Measurements from ENCODE around the gene BNC2. TPM values are rescaled to one million over a fixed set of nuclear protein-coding genes. Genes with fewer than 3 reads are reported as not detected.
A peak's percentile ranks its signal among the peaks of the same experiment; 100 is the strongest.

BNC2 gene
- total RNA-seq, 2 donors from 2014 or later = 16.1 to 16.9 TPM

DNA sequence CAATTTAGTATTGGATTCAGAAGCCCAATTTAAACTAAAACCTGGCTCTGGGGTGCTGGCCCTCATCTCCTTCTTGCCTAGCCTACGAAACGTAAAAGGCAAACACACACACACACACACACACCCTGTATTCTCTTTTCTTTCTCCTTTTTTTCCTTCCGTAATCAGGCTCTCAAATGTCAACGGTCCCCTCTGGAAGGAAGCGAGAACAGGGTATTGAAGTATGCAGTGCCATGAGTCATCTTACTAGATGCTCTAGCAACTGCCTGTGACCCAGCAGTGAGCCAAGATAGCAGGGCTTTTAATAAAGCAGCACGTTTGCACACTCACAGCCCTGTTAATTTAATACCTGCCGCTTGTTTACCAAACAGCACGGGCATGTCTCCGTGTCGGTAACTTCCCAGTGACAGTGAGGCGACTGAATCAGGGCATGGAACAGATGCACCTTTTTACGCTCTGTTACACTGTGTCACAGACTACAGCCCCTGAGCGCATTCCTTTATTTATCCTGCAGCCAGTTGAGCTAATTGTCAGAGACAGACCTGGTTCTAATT lies 243.8 kb downstream of the BNC2 start:
- no peaks in the 10 kb centered on the region for H3K27me3 ChIP-seq (replicated peaks; ENCODE audit: insufficient read depth)
- peak; percentile 5 for DNase-seq (ENCODE audit: low spot score)
- peaks cover 14 to 42% of the 10 kb centered on the region in 2 donors for H3K4me1 ChIP-seq (ENCODE audit: control insufficient read depth in 1 of 2, low read depth in 2 of 2)
- no peaks in the 10 kb centered on the region for H3K36me3 ChIP-seq
- H3K27ac ChIP-seq = peak overlapping the region; percentile 2 to 23
- ATAC-seq (ENCODE audit: insufficient number of reproducible peaks, low FRiP score, low read depth) = peak; percentile 88
- H3K4me3 ChIP-seq = peak overlapping the region; percentile 30
- TF ChIP-seq, protein P1, sequence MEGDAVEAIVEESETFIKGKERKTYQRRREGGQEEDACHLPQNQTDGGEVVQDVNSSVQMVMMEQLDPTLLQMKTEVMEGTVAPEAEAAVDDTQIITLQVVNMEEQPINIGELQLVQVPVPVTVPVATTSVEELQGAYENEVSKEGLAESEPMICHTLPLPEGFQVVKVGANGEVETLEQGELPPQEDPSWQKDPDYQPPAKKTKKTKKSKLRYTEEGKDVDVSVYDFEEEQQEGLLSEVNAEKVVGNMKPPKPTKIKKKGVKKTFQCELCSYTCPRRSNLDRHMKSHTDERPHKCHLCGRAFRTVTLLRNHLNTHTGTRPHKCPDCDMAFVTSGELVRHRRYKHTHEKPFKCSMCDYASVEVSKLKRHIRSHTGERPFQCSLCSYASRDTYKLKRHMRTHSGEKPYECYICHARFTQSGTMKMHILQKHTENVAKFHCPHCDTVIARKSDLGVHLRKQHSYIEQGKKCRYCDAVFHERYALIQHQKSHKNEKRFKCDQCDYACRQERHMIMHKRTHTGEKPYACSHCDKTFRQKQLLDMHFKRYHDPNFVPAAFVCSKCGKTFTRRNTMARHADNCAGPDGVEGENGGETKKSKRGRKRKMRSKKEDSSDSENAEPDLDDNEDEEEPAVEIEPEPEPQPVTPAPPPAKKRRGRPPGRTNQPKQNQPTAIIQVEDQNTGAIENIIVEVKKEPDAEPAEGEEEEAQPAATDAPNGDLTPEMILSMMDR (IDR thresholded peaks at IDR 0.05) = no peak
- no peaks in the 10 kb centered on the region for H3K9me3 ChIP-seq

DNA sequence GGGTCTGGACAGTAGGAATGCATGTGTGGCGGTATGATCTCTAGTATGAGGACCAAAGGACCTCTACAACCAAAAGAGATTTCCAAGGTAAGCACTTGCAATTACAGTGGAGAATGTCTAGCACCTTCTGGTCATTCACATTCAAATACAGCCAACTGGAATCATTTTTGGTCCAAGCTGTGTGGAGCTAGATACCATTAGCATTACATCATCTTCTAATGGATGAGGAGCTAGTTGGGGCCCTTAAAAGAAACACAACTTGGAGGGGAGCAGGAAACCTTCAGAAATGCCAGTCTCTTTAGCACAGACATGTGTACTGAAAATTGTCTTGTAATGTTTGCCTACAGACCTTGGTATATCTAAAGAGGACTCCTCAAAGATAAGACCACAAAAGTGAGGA lies 244.7 kb downstream of the BNC2 start:
- Histone ChIP-seq H3K36me3 (no peaks in the 10 kb centered on the region), H3K27me3 (replicated peaks; ENCODE audit: insufficient read depth) (no peaks in the 10 kb centered on the region), H3K9me3 (no peaks in the 10 kb centered on the region), H3K4me1 (ENCODE audit: control insufficient read depth in 1 of 2, low read depth in 2 of 2) (peaks cover 14 to 42% of the 10 kb centered on the region in 2 donors), H3K4me3 (peak overlapping the region; percentile 22), H3K27ac (peak overlapping the region; percentile 16 to 23)
- DNase-seq (ENCODE audit: low spot score) (no peak), ATAC-seq (ENCODE audit: insufficient number of reproducible peaks, low FRiP score, low read depth) (no peak)
- TF ChIP-seq, protein P1 (IDR thresholded peaks at IDR 0.05) = no peak

DNA sequence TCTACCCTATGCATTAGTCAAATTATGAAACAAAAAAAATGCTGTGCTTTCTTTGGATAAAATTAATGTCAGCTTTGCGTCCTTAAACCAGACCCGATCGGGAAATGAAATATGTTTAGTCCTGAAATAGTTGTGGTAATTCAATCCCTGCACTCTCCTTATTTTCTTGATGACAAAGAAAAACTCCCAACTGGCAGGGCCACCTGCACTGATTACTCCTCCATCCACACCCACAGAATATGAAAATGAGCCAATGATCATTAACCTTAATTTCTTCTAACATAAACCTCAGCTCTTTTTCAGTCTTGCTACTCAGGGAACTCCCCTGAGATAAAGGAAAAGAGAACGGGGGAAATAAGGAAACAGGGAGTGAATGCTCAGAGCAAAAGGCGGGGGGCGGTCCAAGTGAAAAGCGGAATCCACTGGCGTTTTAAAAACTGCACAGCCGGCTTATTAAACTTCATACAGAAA lies 245.3 kb downstream of the BNC2 start:
- H3K36me3 ChIP-seq = no peaks in the 10 kb centered on the region
- H3K27ac ChIP-seq = peak overlapping the region; percentile 16 to 23
- DNase-seq (ENCODE audit: low spot score) = no peak
- H3K27me3 ChIP-seq (replicated peaks; ENCODE audit: insufficient read depth) = no peaks in the 10 kb centered on the region
- H3K4me1 ChIP-seq (ENCODE audit: control insufficient read depth in 1 of 2, low read depth in 2 of 2) = peaks cover 14 to 44% of the 10 kb centered on the region in 2 donors
- no peak for ATAC-seq (ENCODE audit: insufficient number of reproducible peaks, low FRiP score, low read depth)
- H3K4me3 ChIP-seq = peak overlapping the region; percentile 22
- no peaks in the 10 kb centered on the region for H3K9me3 ChIP-seq
- TF ChIP-seq, protein P1 (IDR thresholded peaks at IDR 0.05) = no peak

DNA sequence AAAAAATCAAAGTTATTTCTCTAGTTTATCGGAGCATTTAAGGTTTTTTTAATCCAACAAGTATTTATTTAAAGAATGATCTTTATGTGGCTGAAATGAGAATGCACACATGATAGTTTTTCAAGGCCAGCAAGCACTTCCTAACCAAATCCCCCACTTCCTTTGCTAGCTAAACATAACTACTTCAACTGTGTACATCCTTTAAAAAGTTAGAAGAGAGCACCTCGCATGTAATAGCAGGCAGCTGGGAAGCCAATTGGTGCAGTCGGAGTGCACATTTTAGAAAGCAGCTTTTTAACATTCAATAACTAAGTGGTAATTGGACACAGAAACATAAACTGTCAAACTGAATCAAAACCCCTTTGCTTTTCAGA lies 245.7 kb downstream of the BNC2 start:
- no peak overlapping the region for H3K4me3 ChIP-seq
- peaks cover 15 to 49% of the 10 kb centered on the region in 2 donors for H3K4me1 ChIP-seq (ENCODE audit: control insufficient read depth in 1 of 2, low read depth in 2 of 2)
- no peaks in the 10 kb centered on the region for H3K36me3 ChIP-seq
- H3K27ac ChIP-seq = no peak overlapping the region
- TF ChIP-seq, protein P1 (IDR thresholded peaks at IDR 0.05) = no peak
- ATAC-seq (ENCODE audit: insufficient number of reproducible peaks, low FRiP score, low read depth) (no peak), DNase-seq (ENCODE audit: low spot score) (no peak)
- H3K27me3 ChIP-seq (replicated peaks; ENCODE audit: insufficient read depth) = no peaks in the 10 kb centered on the region
- H3K9me3 ChIP-seq = no peaks in the 10 kb centered on the region

DNA sequence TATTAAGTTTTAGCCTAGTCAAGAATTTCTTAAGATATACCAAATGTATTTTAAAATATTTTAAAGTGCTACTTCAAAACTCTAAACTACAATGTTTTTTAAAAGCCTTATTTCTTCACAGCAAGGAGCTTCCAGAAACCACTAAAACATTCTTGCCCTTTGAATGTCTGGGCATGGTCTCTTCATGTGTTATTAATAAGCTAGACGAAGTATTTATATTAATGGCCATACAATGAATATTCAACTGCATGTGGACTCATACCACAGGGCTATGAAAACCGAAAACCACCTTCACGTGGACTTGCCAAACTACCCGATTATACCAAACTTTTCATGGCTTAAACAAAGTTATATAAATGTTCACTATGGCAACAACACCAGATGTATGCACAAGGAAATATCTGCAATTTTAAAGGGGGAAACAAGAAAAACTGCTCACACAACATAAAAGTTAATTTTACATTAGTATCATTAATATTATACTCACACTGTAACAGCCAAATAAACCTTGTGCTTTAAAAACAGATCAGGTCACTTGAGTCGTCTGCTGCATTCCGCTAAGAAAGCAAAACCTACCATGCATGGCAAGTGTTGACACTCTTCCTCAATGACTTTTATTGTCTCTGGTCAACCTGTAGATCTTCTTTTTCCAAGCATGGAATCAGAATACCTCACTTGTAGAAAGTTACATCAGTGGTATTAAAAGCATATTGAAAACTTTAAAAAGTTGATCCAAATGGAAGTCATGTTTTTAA lies 246.3 kb downstream of the BNC2 start:
- ATAC-seq (ENCODE audit: insufficient number of reproducible peaks, low FRiP score, low read depth) (no peak), DNase-seq (ENCODE audit: low spot score) (no peak)
- Histone ChIP-seq H3K4me3 (no peak overlapping the region), H3K9me3 (no peaks in the 10 kb centered on the region), H3K27me3 (replicated peaks; ENCODE audit: insufficient read depth) (no peaks in the 10 kb centered on the region), H3K36me3 (no peaks in the 10 kb centered on the region), H3K4me1 (ENCODE audit: control insufficient read depth in 1 of 2, low read depth in 2 of 2) (peaks cover 20 to 54% of the 10 kb centered on the region in 2 donors), H3K27ac (no peak overlapping the region)
- TF ChIP-seq, protein P1 (IDR thresholded peaks at IDR 0.05) = no peak
